Cardiac muscle cell (in vitro differentiated cells and primary cell): ENCODE data around the gene JPH4. TPM values are rescaled to one million over a fixed set of nuclear protein-coding genes. Genes with fewer than 3 reads are reported as not detected.

Experiments used
- DNase-seq, 2 donors: peaks; one replicate each; pipeline versions ENCODE4 v3.0.0 to v3.0.0-alpha.2; 2010 to 2017; ENCODE audit warnings: low read depth in 1 of 2, low spot score in 1 of 2
- H3K27ac ChIP-seq: fragments of 200-600 bp; sonication (generic); 2 replicates; pipeline ENCODE4 v1.5.1; 2016
- H3K27me3 ChIP-seq: fragments of 200-600 bp; sonication (generic); 2 replicates; pipeline ENCODE4 v1.6.0; 2016; ENCODE audit warnings: control low read depth
- H3K36me3 ChIP-seq: fragments of 200-600 bp; sonication (generic); 2 replicates; pipeline ENCODE4 v1.5.1; 2016; ENCODE audit warnings: control low read depth
- H3K4me1 ChIP-seq: fragments of 200-600 bp; sonication (generic); 2 replicates; pipeline ENCODE4 v1.8.1; 2017; ENCODE audit warnings: low read depth, mild to moderate bottlenecking, mixed run types
- H3K4me3 ChIP-seq: fragments of 200-600 bp; sonication (generic); 2 replicates; pipeline ENCODE4 v1.5.1; 2016; ENCODE audit warnings: mild to moderate bottlenecking
- H3K9me3 ChIP-seq: fragments of 200-600 bp; sonication (generic); 2 replicates; pipeline ENCODE4 v1.5.1; 2017; ENCODE audit warnings: low read depth, mild to moderate bottlenecking, control low read depth
- CTCF ChIP-seq: IDR thresholded peaks from 2 replicates; pipeline ENCODE4 v1.5.1; 2012; ENCODE audit warnings: low read depth, mild to moderate bottlenecking, low read length
- polyA plus RNA-seq: library from polyadenylated mRNA; unstranded; fragments of >200 nt; fragmentation: Nextera tagmentation; extraction: Ambion mirVana; gene quantifications from 2 replicates; pipeline ENCODE4 v1.2.1, GENCODE V29; 2016
- total RNA-seq: library from RNA; depleted of rRNA; stranded (reverse); fragments of >200 nt; gene quantifications from 2 replicates; pipeline ENCODE4 v1.2.3, GENCODE V29; 2016

The JPH4 gene
- total and polyA plus RNA-seq, 2 experiments from 2014 or later = 0.53 to 0.63 TPM

- Histone ChIP-seq H3K9me3 (no peaks in the 10 kb centered on the region), H3K27me3 (no peaks in the 10 kb centered on the region), H3K4me1 (peaks cover 14% of the 10 kb centered on the region), H3K27ac (no peak overlapping the region), H3K36me3 (no peaks in the 10 kb centered on the region), H3K4me3 (no peak overlapping the region)
- peak; percentile 25 to 35 for DNase-seq
- no peak for TF ChIP-seq CTCF
These were observed 9.0 kb downstream of the JPH4 start for GRCh38 chr14:23569443-23570151.

GRCh38 chr14:23568600-23569331 lies 9.8 kb downstream of the JPH4 start:
- no peaks in the 10 kb centered on the region for H3K27me3 ChIP-seq
- no peak overlapping the region for H3K27ac ChIP-seq
- peak; percentile 34 for TF ChIP-seq CTCF
- no peaks in the 10 kb centered on the region for H3K36me3 ChIP-seq
- H3K9me3 ChIP-seq = no peaks in the 10 kb centered on the region
- no peak overlapping the region for H3K4me3 ChIP-seq
- H3K4me1 ChIP-seq = peaks cover 14% of the 10 kb centered on the region
- peak in 1 of 2 donors; percentile 59 for DNase-seq

GRCh38 chr14:23568021-23568599 lies 10.5 kb downstream of the JPH4 start:
- Histone ChIP-seq H3K9me3 (no peaks in the 10 kb centered on the region), H3K36me3 (no peaks in the 10 kb centered on the region), H3K4me3 (peak overlapping the region; percentile 48), H3K27me3 (no peaks in the 10 kb centered on the region), H3K27ac (peak overlapping the region; percentile 11), H3K4me1 (peaks cover 14% of the 10 kb centered on the region)
- no peak for TF ChIP-seq CTCF
- DNase-seq = no peak

- Histone ChIP-seq H3K36me3 (no peaks in the 10 kb centered on the region), H3K4me3 (peak within 1 kb of the TSS; percentile 48), H3K9me3 (no peaks in the 10 kb centered on the region), H3K27ac (peak within 1 kb of the TSS; percentile 11), H3K4me1 (peaks cover 14% of the 10 kb centered on the region), H3K27me3 (no peaks in the 10 kb centered on the region)
- DNase-seq = peak; percentile 86 to 92
- no peak for TF ChIP-seq CTCF
These were observed 11.2 kb downstream of the JPH4 start, which contains the start of gene AP1G2 for GRCh38 chr14:23567186-23568020. Gene AP1G2, minus strand, starts transcription at chr14:23567791. Its CDS starts 477 bp downstream, at chr14:23567314.

- no peaks in the 10 kb centered on the region for H3K27me3 ChIP-seq
- no peak overlapping the region for H3K27ac ChIP-seq
- no peaks in the 10 kb centered on the region for H3K9me3 ChIP-seq
- peaks cover under 1% of the 10 kb centered on the region for H3K36me3 ChIP-seq
- peak overlapping the region; percentile 48 for H3K4me3 ChIP-seq
- TF ChIP-seq CTCF = peak; percentile 35
- DNase-seq = peak in 1 of 2 donors; percentile 45
- peaks cover 14% of the 10 kb centered on the region for H3K4me1 ChIP-seq
These were observed 11.8 kb downstream of the JPH4 start for GRCh38 chr14:23566778-23567185.
